Sigmoid colon (tissue), 7 donors: ENCODE measurements around the gene EP400. TPM values are rescaled to one million over a fixed set of nuclear protein-coding genes. Genes with fewer than 3 reads are reported as not detected.
A peak's percentile ranks its signal among the peaks of the same experiment; 100 is the strongest.

Source experiments
- DNase-seq: peaks from one replicate; pipeline ENCODE4 v3.0.0-alpha.2; 2019
- H3K27ac ChIP-seq, 4 donors: fragments of 200-600 bp; sonication (generic); one replicate each; pipeline ENCODE4 v1.5.1; 2016 to 2019; ENCODE audit warnings: mild to moderate bottlenecking in 1 of 4
- H3K27me3 ChIP-seq, 3 donors: fragments of 200-600 bp; sonication (generic); one replicate each; pipeline ENCODE4 v1.5.1; 2019; ENCODE audit warnings: mild to moderate bottlenecking in 1 of 3
- H3K36me3 ChIP-seq, 4 donors: fragments of 200-600 bp; sonication (generic); one replicate each; pipeline ENCODE4 v1.5.1; 2016 to 2019
- H3K4me1 ChIP-seq, 4 donors: fragments of 200-600 bp; sonication (generic); one replicate each; pipeline ENCODE4 v1.5.1; 2017 to 2019
- H3K4me3 ChIP-seq, 4 donors: fragments of 200-600 bp; sonication (generic); one replicate each; pipeline ENCODE4 v1.5.1; 2017 to 2019; ENCODE audit warnings: mild to moderate bottlenecking in 2 of 4, moderate library complexity in 1 of 4
- H3K9me3 ChIP-seq, 4 donors: fragments of 200-600 bp in 3 of 4; sonication (generic) in 3 of 4; one replicate each; pipeline versions ENCODE4 v1.5.1 to v1.6.1; 2013 to 2019
- CTCF ChIP-seq, 4 experiments: fragments of 450-650 bp in 3 of 4; fragments of 200-600 bp in 1 of 4; IDR thresholded peaks; one replicate each; pipeline ENCODE4 v1.5.1; 2016 to 2019; ENCODE audit warnings: antibody characterized with exemption in 4 of 4, mild to moderate bottlenecking in 3 of 4, moderate library complexity in 2 of 4
- EP300 ChIP-seq, 4 donors: sonication (generic); formaldehyde crosslinking; IDR thresholded peaks; one replicate each; pipeline ENCODE4 v1.6.1; 2017; ENCODE audit warnings: antibody characterized with exemption in 4 of 4
- POLR2A ChIP-seq, 2 donors: fragments of 450-650 bp; IDR thresholded peaks; one replicate each; pipeline ENCODE4 v1.6.1; 2016; ENCODE audit warnings: antibody characterized with exemption in 2 of 2, mild to moderate bottlenecking in 2 of 2, moderate library complexity in 2 of 2
- POLR2AphosphoS5 ChIP-seq, 4 donors: sonication (generic); formaldehyde crosslinking; IDR thresholded peaks; one replicate each; pipeline ENCODE4 v1.6.1; 2017; ENCODE audit warnings: antibody characterized with exemption in 4 of 4
- WGBS, 2 donors: extraction: QIAGEN DNeasy Blood & Tissue Kit; methylation state at CpG; one replicate each; pipeline ENCODE4 v1.1.7; 2013; 5-methylcytosine and 5-hydroxymethylcytosine counted together
- intact Hi-C: fragments of 100-400 bp; cut with DNase I; formaldehyde crosslinking; loops from one replicate; pipeline ENCODE4 v1.15.1; 2023
- polyA plus RNA-seq, 3 donors: library from polyadenylated mRNA; stranded (reverse); fragments of 200-250 nt; gene quantifications; one replicate each; pipeline ENCODE4 v1.2.3, GENCODE V29; 2013
- total RNA-seq, 4 donors: library from RNA; depleted of rRNA; stranded (reverse); fragments of >200 nt; gene quantifications; one replicate each; pipeline ENCODE4 v1.1.0, GENCODE V29; 2016
- donor health status: healthy with polysubstance abuse.
- donor health status: Bipolar disorder and iron deficiency.
- donor health status: healthy.

EP400 gene
- total and polyA plus RNA-seq, 7 donors, result 3.2 to 35.7 (median 14.6) TPM

GRCh38 chr12:132084621-132085290 lies 135.0 kb downstream of the EP400 start:
- no peaks in the 10 kb centered on the region for H3K36me3 ChIP-seq
- peak; percentile 85 for DNase-seq
- TF ChIP-seq POLR2A (IDR thresholded peaks at IDR 0.05) (no peak), POLR2AphosphoS5 (IDR thresholded peaks at IDR 0.05) (peak in 2 of 4 donors; percentile 50 to 54), EP300 (IDR thresholded peaks at IDR 0.05) (peak in 1 of 4 donors; percentile 12), CTCF (IDR thresholded peaks at IDR 0.05) (no peak)
- H3K27ac ChIP-seq, result peak overlapping the region; percentile 83 to 98 (median 92)
- intact Hi-C loops, result no loop called here
- peak overlapping the region; percentile 79 to 99 (median 98) for H3K4me3 ChIP-seq
- peaks cover 0 to 21% (median 19%) of the 10 kb centered on the region in 4 donors for H3K4me1 ChIP-seq
- H3K27me3 ChIP-seq, result no peaks in the 10 kb centered on the region
- WGBS, 2 donors, result 1 to 3% methylated on average over 49 of the region's 49 CpGs
- no peaks in the 10 kb centered on the region for H3K9me3 ChIP-seq

GRCh38 chr12:132085291-132085635 lies 135.5 kb downstream of the EP400 start:
- WGBS, 2 donors, result 42 to 63% methylated on average over 6 of the region's 6 CpGs
- TF ChIP-seq POLR2A (IDR thresholded peaks at IDR 0.05) (no peak), EP300 (IDR thresholded peaks at IDR 0.05) (no peak), POLR2AphosphoS5 (IDR thresholded peaks at IDR 0.05) (no peak), CTCF (IDR thresholded peaks at IDR 0.05) (no peak)
- Histone ChIP-seq H3K4me3 (peak overlapping the region; percentile 79 to 99 (median 98)), H3K9me3 (no peaks in the 10 kb centered on the region), H3K27ac (peak overlapping the region; percentile 83 to 98 (median 92)), H3K36me3 (no peaks in the 10 kb centered on the region), H3K4me1 (peaks cover 0 to 21% (median 15%) of the 10 kb centered on the region in 4 donors), H3K27me3 (no peaks in the 10 kb centered on the region)
- intact Hi-C loops, result no loop called here
- no peak for DNase-seq

- intact Hi-C loops, result no loop called here
- H3K27me3 ChIP-seq, result no peaks in the 10 kb centered on the region
- H3K9me3 ChIP-seq, result no peaks in the 10 kb centered on the region
- 93 to 96% methylated on average over 4 of the region's 4 CpGs for WGBS, 2 donors
- no peak for DNase-seq
- peaks cover 0 to 13% (median 9%) of the 10 kb centered on the region in 4 donors for H3K4me1 ChIP-seq
- H3K4me3 ChIP-seq, result no peak overlapping the region
- H3K27ac ChIP-seq, result no peak overlapping the region
- H3K36me3 ChIP-seq, result peaks cover 0 to 12% (median 4%) of the 10 kb centered on the region in 4 donors
- TF ChIP-seq EP300 (IDR thresholded peaks at IDR 0.05) (no peak), POLR2A (IDR thresholded peaks at IDR 0.05) (no peak), POLR2AphosphoS5 (IDR thresholded peaks at IDR 0.05) (no peak), CTCF (IDR thresholded peaks at IDR 0.05) (no peak)
These were observed 139.7 kb downstream of the EP400 start for GRCh38 chr12:132089407-132089910.

- no peak for TF ChIP-seq CTCF (IDR thresholded peaks at IDR 0.05)
- TF ChIP-seq POLR2A (IDR thresholded peaks at IDR 0.05), result no peak
- no peak for TF ChIP-seq POLR2AphosphoS5 (IDR thresholded peaks at IDR 0.05)
- no peak for TF ChIP-seq EP300 (IDR thresholded peaks at IDR 0.05)
- H3K27ac ChIP-seq, result no peak overlapping the region
- H3K4me3 ChIP-seq, result no peak overlapping the region
- intact Hi-C loops, result no loop called here
- H3K36me3 ChIP-seq, result peaks cover 0 to 18% (median 4%) of the 10 kb centered on the region in 4 donors
- peak; percentile 40 for DNase-seq
- no peaks in the 10 kb centered on the region for H3K9me3 ChIP-seq
- H3K27me3 ChIP-seq, result no peaks in the 10 kb centered on the region
- H3K4me1 ChIP-seq, result no peaks in the 10 kb centered on the region
- WGBS, 2 donors, result 96 to 97% methylated on average over 16 of the region's 16 CpGs
These were observed 144.6 kb downstream of the EP400 start for GRCh38 chr12:132094269-132094891.
